Tracheal epithelial cell (primary cell): Measurements from ENCODE around the gene PPP1R3G. TPM values are rescaled to one million over a fixed set of nuclear protein-coding genes. Genes with fewer than 3 reads are reported as not detected.

Experiments
- total RNA-seq: library from RNA; depleted of rRNA; stranded (reverse); fragments of >200 nt; gene quantifications from 2 replicates; pipeline ENCODE4 v1.2.1, GENCODE V29; 2014

The PPP1R3G gene
- 3.2 and 3.4 TPM in 2 replicates for total RNA-seq

GRCh38 chr6:5084781-5085647 is at the start of gene PPP1R3G:
TSS of gene PPP1R3G (plus strand) at chr6:5085341. CDS start at chr6:5085486, 145 bp downstream.

Other genes with a start within 250 kb of the PPP1R3G start
- 10.4 and 14.3 TPM in 2 replicates for gene RPP40, start 81.3 kb upstream of the PPP1R3G start, total RNA-seq
- gene LYRM4, start 175.6 kb downstream of the PPP1R3G start, total RNA-seq, result 17.9 and 26.5 TPM in 2 replicates
- gene FARS2, start 176.2 kb downstream of the PPP1R3G start, total RNA-seq, result 24.1 and 24.3 TPM in 2 replicates